Putamen (tissue), 1 donor: Measurements from ENCODE around the gene TNS1.
"Not testable (repeated sequence)": the region's sequence is repeated elsewhere in the genome, so short reads cannot be mapped to it uniquely, and the experiment has no call there.

Source experiments
- DNase-seq: peaks from one replicate; pipeline ENCODE4 v3.0.0-alpha.2; 2016; ENCODE audit warnings: low spot score

The TNS1 gene

DNA sequence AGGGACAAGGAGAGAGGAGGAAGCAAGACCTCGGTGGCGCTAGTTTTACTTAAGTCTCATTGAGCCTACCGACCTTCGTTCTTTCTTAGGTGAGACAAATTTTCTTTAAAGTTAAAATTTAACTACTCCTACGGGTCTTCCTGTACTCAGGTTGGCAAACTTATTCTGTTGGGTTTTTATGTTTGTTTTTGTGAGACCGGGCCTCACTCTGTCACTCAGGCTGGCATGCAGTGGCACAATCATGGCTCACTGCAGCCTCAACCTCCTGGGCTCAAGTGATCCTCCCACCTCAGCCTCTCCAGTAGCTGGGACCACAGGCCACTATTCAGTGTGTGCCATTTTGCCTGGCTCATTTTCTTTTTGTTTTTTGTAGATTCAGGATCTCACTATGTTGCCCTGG, 189.0 kb downstream of the TNS1 start:
- DNase-seq: no peak

DNA sequence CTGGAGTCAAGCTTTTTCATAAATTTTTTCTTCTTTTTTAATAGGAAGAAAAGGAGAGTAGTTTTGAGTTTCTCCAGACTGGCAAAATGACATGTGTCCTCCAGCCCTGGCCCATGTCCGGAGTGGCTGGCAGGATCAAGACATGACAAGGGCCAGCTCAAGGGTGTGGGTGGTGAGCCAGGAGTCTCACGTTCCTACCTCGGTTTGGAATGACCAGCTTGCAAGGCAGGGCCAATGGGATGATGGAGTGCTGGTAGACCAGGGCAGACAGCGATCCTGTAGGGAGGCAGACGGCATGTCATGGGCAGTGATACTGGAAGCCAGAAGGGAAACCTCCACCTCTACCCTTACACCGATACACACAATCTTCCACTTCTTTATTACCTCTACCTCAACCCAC, 190.6 kb downstream of the TNS1 start:
- no peak for DNase-seq

DNA sequence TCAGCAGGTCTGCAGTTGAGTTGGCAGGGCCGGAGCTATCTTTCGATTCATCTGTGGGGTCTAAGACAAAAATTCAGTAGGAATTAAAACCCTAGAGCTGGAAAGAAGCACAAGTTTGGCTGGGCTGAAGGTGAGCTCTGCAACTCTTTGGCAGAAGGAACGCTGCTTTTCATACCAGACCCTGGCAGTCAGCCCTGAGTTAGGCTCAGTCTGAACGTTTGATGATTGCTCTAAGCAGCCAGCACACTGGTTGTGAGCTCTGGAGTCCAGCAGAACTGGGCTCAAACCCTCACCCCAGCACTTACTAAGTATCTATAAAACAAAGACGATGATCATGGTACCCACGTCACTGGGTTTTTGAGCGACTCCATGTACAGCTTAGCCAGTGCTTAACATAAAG, 192.5 kb downstream of the TNS1 start:
- no peak for DNase-seq

DNA sequence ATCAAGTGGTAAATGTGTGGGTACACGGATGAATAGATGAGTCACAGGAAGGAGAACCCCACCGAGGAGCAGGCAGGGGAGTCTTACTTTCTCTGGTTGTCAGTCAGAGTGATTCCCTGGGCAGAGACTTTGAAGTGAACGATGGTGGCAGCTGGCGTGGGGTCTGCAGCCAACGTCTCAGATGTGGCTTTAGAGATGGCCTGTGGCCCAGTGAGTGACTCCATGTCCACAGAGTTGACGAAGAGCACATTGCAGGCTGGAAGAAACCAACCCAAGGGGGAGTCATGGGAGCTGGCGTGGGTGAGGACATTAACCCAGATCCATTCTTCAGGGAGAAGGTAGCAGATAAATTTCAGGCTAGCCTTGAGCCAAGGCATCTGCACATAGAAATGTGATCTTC, 193.1 kb downstream of the TNS1 start:
- no peak for DNase-seq

DNA sequence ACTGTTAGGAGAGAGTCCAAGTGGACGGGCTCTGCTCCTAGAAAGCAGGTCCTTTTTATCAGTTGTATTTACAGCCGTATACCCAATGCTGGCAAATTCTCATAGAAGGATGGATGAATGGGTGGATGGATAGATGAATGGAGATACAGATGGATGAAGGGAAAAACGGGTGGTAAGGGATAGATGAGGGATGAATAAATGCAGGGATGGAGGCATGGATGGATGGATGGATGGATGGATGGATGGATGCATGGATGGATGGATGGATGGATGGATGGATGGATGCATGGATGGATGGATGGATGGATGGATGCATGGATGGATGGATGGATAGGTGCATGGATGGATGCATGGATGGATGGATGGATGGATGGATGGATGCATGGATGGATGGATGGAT, 193.8 kb downstream of the TNS1 start:
- DNase-seq: not testable (repeated sequence)

DNA sequence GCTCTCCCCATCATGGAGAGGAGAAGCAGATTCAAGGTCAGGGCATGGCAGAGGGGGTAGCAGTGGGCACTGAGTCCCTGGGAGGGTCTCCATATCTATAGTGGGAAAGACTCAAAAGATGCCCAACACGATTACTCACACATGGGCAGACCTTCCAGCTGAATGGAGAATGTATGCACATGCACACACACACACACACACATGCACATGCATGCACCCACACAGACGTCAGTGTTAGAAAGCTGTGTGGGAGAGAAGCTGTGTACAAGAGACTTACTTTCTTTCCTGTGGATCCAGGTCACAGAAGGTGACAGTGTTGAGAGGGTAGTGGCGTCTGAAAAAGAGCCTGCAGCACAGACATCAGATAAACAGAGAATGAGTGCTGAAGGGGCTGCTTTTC, 194.5 kb downstream of the TNS1 start:
- DNase-seq: no peak

DNA sequence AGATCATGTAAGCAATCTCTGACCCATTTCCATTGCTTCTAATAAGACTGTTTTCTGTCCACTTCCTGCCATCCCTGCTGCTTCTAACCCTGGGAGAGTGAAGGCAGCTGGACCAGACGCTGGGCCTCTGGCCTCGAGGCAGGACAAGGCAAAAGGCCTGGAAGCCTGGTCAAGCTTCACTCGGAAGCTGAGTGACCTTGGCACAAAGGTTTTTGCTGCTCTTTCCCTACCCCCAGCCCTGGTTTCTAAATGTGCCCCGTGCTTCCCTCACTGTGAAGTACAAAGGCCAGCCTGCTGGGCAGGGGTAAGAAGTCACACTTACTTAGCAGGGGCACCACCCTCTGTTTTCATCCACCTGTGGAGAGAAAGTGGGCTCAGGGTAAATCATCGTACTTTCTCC, 195.0 kb downstream of the TNS1 start:
- no peak for DNase-seq

DNA sequence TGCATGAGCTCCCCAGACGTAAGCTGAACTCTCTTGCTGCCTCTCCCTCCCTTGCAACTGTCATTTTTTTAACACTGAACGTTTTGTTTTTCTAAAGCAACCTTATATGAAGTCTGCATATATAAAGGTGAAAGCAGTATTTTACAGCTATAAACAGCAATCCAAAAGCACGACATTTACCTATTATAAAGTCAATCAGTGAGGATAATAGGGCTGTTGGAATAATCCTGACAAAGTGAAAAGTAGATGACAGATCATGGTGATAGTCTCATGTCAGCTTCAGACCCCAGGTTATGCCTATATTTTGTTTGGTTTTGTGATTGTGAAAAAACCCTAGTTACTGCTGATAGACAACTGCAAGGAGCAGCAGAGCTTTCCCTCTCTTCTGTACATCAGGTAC, 195.8 kb downstream of the TNS1 start:
- DNase-seq: no peak

DNA sequence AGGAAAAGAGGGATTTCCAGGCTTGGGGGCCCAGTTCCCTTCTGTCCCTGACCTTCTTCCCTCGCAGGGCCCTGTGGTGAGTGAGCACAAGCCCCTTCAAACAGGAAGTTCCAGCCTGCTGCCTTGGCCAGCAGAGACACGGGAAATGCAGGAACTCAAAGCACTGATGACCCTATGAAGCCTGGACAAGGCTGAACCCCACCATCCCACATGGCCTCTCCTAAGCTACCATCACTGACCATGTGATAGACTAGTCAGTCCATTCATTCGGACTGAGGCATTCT, 196.4 kb downstream of the TNS1 start:
- no peak for DNase-seq

DNA sequence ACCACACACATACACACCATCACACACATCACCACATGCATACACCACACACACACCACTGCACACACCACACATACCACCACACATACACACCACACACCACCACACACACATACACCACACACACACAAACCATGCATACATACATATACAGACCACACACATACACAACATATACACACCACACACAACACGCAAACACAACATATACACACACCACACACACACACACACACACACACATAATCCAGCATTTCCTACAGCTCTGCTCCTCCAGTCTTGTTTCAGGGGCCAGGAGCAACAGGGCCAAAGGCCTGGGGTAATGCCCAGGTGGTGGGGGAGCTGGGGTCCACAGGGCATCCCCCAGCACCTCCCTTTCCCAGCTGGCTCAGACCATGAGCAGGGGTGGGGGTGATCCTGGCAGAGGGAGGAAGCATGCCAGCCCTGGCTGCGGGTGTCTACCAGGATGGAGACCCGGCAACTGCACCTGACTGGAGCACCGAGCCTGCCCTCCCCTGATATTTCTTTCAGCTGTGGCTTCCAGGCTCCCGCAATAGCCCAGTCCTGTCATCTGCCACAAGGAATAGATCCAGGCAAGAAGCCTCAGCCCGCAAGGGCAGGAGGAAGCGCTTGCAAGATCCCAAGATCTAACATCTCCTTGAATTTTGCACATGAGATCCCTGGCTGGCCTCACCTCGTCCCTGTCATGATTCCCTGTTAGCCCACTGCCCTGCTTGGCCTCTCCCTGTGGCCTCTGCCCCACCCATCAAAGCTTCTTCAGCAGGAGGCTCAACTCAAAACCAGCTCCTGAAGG, 196.9 kb downstream of the TNS1 start:
- no peak for DNase-seq

DNA sequence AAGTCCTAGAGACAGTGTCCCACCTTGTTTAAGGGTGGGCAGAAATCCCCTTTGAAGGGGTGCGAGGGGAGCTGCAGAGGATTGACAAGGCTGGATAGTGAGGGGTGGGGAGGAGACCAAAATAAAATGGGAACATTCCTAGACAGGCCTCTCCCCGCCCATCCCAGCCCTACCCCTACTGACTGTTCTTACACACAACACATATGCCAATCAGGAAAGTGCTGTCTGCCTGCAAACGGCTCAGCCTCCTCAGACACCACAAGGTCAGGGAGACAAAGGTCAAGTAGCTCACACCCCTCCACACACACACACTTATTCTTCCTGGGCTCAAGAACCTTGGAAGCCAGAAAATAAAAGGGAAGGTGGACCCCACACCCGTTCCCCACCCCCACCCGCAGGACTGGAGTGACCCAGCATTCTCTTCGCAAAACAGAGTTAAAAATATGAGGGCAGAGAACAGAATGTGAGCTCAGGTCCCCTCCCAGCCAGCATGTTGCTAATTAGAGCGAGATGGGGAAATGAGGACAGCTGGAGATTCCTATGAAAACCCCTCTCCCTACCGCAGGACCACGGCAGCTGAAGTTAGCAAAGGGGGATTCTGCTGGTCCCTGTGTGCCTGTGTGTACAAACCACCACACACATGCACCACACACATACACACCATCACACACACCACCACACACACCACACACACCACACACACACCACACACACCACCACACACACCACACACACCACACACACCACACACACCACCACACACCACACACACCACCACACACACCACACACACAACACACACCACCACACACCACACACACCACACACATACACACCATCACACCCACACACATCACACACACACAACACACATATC, 197.8 kb downstream of the TNS1 start:
- no peak for DNase-seq

DNA sequence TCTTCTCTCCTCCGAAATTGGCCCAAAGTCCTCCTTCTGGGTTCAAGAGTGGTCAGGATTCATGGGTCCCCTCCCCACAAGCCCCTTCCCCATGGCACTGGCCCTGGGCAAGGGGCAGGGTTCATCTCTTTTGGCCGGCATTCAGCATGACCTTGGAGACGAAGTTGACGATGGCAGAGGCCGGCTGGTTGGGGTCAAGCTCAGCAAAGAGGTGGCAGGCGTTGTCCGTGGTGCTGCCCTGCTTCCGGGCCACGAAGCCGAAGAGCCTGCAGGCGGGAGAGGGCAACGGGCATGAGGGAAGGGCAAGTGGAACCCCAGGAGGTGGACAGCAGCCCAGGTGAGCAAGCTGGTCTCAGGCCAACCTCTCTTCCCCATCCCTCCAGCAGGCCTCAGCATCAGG, 198.5 kb downstream of the TNS1 start:
- no peak for DNase-seq

DNA sequence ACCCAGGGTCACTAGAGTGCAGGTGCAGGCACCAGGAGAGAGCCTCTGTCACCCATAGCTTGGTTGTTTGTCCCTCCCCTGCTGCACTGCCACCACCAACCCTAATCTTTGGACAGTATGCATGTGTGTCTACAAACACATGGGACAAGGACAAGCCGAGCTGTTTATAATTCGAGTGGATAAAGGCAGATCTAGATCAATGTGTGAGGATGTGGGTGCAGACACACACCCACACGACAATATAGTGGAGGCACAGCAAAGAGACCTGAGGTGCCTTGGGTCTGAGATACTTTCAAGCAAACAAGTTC, 199.2 kb downstream of the TNS1 start:
- no peak for DNase-seq

DNA sequence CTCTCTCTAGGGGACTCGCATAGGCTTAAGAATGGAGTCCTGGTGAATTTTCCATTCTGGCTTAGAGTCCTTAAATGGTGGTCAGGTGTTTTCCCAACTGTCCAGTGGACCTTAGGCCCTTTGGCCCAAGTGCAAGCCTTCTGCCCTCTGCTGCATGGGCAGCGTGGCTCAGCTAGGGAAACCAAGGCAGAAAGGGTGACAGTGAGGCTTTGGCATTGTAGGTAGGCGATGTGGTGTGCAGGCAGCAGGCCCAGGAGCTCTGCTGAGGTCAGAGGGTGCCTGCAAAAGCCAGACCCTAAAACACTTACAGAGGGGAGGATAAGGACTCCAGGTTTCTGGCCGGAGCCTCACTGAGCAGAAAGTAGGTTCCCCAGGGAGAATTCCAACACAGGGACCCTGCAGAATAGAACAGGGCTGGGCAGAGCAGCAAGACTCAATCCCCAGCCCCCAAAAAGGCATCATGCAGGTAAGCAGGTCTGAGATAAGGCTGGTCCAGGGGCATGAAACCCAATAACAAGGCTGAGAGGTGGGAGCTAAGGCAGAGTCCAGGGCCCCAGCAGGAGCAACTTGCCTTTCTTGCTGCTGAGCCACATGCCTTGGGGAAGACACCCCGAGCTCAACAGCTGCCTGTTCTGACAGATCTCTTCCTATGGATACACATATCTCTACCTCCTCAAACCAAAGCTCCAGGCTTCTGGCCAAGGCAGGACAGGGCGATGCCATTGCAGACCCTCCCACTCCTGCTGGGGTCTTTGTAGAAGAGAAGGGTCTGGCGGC, 199.7 kb downstream of the TNS1 start:
- DNase-seq: no peak

DNA sequence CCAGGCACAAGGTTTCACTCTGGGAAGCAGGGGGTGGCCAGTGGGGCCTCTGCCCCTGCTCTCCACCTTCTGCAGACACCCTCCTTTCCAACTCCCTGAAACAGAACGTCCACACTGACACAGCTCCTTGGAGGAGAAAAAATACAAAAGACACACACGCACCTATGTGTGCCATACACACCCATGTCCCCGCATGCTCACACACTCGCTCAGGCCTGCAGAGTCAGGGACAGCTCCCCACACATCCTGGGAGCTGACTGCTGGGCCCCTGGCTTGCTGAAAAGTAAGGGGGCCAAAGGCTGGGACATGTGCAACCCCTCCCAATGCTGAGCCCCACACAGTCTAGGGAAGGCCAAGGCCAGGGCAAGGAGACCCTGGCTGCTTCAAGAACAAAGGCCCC, 200.5 kb downstream of the TNS1 start:
- no peak for DNase-seq

DNA sequence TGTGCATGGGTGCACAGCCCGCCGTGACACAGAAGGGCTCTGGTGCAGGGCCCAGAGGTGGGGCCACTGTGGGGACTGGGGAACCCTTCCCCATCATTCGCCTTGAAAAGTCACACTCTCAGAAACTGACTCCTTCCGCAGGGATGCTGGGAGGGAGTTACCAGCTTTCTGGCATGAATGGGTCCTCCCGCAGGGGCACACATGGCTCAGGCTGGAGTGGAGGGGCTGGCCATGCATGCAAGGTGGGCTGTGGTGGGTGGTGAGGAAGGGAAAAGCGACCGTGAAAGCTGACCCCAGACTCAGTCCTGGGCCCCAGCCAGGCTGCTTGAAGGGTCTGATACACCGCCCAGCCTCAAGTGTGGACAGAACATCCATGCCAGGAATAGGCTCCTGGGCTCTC, 201.1 kb downstream of the TNS1 start:
- DNase-seq: no peak

DNA sequence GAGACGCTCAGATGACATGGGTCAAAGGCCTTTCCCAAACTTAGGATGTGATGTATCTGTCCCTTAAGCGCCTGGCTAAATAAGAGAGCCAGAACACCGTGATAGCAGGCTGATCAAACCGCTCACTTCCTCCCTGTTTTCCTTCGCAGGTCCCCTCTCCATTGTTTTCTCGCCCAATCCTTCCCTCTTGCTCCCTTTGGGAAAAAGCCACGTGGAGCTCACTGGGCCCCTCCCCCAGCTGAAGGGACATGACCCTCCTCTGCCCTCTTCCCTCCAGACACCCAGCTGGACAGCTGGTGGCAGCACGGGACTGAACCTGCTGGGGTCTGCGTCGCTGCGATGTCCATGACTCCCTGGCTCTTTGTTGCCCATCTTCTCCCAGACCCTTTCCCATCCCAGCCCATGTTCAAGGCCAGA, 201.7 kb downstream of the TNS1 start:
- no peak for DNase-seq

DNA sequence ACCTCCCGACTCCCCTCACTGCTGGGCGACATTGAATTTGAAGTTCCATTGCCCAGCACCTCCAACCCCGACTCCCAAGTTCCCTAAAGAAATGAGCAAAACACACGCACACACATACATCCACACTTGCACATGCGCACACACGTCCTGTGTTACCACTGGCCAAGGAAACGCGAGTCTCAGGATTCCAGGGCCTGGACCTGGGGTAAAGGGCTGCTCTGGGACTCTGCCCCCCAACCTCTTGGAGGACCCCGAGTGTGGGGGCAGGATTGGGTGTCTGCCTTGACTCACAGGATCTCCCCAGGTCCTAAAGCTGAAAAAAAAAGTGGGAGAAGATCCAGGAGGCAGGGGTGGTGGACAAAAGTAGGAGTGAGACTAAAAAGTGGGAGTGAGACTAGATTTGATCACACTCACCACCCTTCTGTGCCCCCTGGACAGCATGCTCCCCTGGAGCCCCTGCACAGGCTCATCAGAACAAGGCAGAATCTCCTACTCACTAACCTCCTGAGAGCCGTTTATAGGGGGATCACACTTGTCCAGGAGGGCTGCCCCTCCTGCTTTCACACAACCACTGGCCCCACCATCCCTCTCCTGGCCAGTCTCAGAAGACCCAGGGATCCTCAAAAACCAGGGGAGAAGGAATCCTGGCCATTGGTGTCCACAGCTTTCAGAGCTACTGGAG, 202.2 kb downstream of the TNS1 start:
- no peak for DNase-seq

DNA sequence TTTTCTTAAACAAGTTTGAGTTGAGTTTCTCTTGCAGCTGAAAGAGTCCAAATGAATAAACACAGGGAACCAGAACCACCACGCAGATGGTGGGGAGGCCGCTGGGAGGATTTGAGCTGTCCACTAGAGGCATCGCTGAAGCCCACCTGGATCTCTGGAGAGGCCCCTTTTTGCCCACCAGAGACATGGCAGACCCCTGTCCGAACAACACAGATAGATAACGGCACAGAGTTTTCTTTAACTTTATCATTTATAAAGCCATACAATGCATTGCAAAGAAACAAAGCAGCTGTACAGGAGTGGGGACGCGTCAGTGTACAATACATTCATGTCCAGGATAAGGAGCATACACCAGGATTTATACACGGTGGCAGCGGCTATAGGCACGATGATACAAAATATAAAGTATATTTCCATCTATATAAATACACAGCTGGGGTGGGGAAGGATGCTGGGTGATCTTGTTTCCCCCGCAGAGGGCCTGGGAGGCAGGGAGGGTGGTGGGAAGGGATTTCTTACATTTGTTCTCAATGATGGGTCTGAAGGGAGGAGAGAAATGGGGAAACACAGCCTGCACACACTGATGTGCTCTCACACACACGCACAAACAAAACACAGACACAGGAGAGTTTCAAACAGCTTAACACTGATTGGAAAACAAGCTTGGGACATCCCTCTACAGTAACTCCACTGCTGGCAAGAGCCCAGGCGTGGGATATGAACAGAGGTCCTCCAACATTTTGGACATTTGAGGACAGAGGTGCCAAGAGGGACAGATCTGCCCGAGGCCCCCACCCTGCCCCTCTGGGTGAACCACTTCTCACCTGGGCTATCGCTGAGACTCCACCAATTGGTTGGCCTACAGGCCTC, 203.0 kb downstream of the TNS1 start:
- no peak for DNase-seq

DNA sequence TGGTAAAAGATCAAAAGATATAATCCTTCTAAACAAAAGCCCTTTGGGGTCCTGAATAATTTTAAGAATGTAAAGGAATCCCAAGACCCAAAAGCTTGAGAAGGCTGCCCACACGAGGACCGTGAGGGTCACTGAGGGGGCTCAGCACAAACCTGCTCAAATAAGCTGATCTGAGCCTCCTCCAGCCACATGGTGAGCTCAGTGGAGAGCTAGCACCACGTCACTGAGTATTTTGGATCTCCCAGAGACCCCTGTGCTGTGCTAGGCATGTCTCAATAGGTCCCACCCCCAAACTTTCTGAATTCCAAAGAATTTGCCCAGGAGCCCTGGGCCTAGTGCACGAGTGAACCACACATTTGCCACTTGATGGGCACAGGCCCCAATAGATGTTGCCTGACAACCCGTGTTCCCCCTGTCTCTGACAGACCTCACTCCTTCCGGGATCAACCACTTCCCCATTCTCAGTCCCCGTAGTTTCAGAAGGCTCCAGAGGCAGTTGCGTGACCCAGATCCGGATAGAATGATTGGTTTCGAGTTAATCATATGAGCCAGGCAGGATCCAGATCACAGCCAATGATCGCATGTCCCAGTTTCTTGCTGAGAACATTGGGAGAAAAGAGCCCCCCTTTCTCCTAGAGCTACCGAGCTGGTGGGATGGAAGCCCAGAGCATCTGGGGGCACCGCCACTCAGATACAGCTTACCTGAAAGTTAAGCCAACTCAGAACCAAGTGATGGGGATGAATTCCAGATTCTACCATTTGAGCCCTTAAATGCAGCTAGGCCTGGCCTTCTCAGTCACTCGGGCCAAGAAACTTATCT, 203.8 kb downstream of the TNS1 start:
- DNase-seq: no peak

DNA sequence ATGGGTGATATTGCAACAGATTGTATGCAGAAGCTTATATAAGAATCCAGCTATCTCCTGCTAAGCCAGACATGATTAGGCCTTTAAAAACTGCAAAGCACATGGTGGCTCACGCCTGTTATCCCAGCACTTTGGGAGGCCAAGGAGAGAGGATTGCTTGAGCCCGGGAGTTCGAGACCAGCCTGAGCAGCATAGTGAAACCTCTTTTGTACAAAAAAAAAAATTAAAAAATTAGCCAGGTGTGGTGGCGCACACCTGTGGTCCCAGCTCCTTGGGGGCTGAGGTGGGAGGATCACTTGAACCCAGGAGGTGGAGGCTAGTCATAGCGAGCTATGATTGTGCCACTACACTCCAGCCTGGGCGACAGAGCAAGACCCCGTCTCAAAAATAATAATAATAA, 204.6 kb downstream of the TNS1 start:
- no peak for DNase-seq
